ENCODE results near the gene TRAF3.
"Not testable (repeated sequence)": the region's sequence is repeated elsewhere in the genome, so short reads cannot be mapped to it uniquely, and the experiment has no call there.

TRAF3 gene

GRCh38 chr14:102883089-102883541, 105.9 kb downstream of the TRAF3 start:
- Histone ChIP-seq H3K36me3 (ENCODE audit: control insufficient read depth in 5 of 5, insufficient read depth in 5 of 5, low read length in 5 of 5) (peaks cover 0 to 48% (median 23%) of the 10 kb centered on the region in 5 donors), H3K4me1 (ENCODE audit: control insufficient read depth in 5 of 5, insufficient read depth in 5 of 5, low read length in 5 of 5) (no peaks in the 10 kb centered on the region), H3K27me3 (ENCODE audit: control insufficient read depth in 5 of 5, insufficient read depth in 4 of 5, low read length in 5 of 5) (no peaks in the 10 kb centered on the region), H3K4me3 (ENCODE audit: low read depth in 1 of 5, low read length in 5 of 5) (no peak overlapping the region), H3K9ac (ENCODE audit: low read length in 5 of 5) (no peak overlapping the region), H3K27ac (ENCODE audit: low read depth, low read length) (no peak overlapping the region), H3K9me3 (ENCODE audit: control insufficient read depth in 5 of 5, low read length in 5 of 5) (no peaks in the 10 kb centered on the region)

GRCh38 chr14:102883554-102883953, 106.3 kb downstream of the TRAF3 start:
- Histone ChIP-seq H3K9ac (ENCODE audit: low read length in 5 of 5) (no peak overlapping the region), H3K36me3 (ENCODE audit: control insufficient read depth in 5 of 5, insufficient read depth in 5 of 5, low read length in 5 of 5) (peaks cover 0 to 50% (median 26%) of the 10 kb centered on the region in 5 donors), H3K27me3 (ENCODE audit: control insufficient read depth in 5 of 5, insufficient read depth in 4 of 5, low read length in 5 of 5) (no peaks in the 10 kb centered on the region), H3K9me3 (ENCODE audit: control insufficient read depth in 5 of 5, low read length in 5 of 5) (no peaks in the 10 kb centered on the region), H3K4me1 (ENCODE audit: control insufficient read depth in 5 of 5, insufficient read depth in 5 of 5, low read length in 5 of 5) (no peaks in the 10 kb centered on the region), H3K4me3 (ENCODE audit: low read depth in 1 of 5, low read length in 5 of 5) (no peak overlapping the region), H3K27ac (ENCODE audit: low read depth, low read length) (no peak overlapping the region)

- peaks cover 6 to 62% (median 29%) of the 10 kb centered on the region in 5 donors for H3K36me3 ChIP-seq (ENCODE audit: control insufficient read depth in 5 of 5, insufficient read depth in 5 of 5, low read length in 5 of 5)
- no peak overlapping the region for H3K4me3 ChIP-seq (ENCODE audit: low read depth in 1 of 5, low read length in 5 of 5)
- no peaks in the 10 kb centered on the region for H3K9me3 ChIP-seq (ENCODE audit: control insufficient read depth in 5 of 5, low read length in 5 of 5)
- H3K9ac ChIP-seq (ENCODE audit: low read length in 5 of 5): no peak overlapping the region
- H3K27me3 ChIP-seq (ENCODE audit: control insufficient read depth in 5 of 5, insufficient read depth in 4 of 5, low read length in 5 of 5): no peaks in the 10 kb centered on the region
- no peaks in the 10 kb centered on the region for H3K4me1 ChIP-seq (ENCODE audit: control insufficient read depth in 5 of 5, insufficient read depth in 5 of 5, low read length in 5 of 5)
- no peak overlapping the region for H3K27ac ChIP-seq (ENCODE audit: low read depth, low read length)
These were observed 108.6 kb downstream of the TRAF3 start for GRCh38 chr14:102885737-102886447.

GRCh38 chr14:102888748-102889147, 111.5 kb downstream of the TRAF3 start:
- H3K27me3 ChIP-seq (ENCODE audit: control insufficient read depth in 5 of 5, insufficient read depth in 4 of 5, low read length in 5 of 5): no peaks in the 10 kb centered on the region
- no peak overlapping the region for H3K9ac ChIP-seq (ENCODE audit: low read length in 5 of 5)
- H3K9me3 ChIP-seq (ENCODE audit: control insufficient read depth in 5 of 5, low read length in 5 of 5): no peaks in the 10 kb centered on the region
- H3K36me3 ChIP-seq (ENCODE audit: control insufficient read depth in 5 of 5, insufficient read depth in 5 of 5, low read length in 5 of 5): peaks cover 6 to 52% (median 29%) of the 10 kb centered on the region in 5 donors
- H3K4me1 ChIP-seq (ENCODE audit: control insufficient read depth in 5 of 5, insufficient read depth in 5 of 5, low read length in 5 of 5): peaks cover 4 to 11% (median 6%) of the 10 kb centered on the region in 5 donors
- H3K27ac ChIP-seq (ENCODE audit: low read depth, low read length): no peak overlapping the region
- no peak overlapping the region for H3K4me3 ChIP-seq (ENCODE audit: low read depth in 1 of 5, low read length in 5 of 5)

GRCh38 chr14:102889615-102890014, 112.4 kb downstream of the TRAF3 start:
- peaks cover 4 to 15% (median 6%) of the 10 kb centered on the region in 5 donors for H3K4me1 ChIP-seq (ENCODE audit: control insufficient read depth in 5 of 5, insufficient read depth in 5 of 5, low read length in 5 of 5)
- no peak overlapping the region for H3K27ac ChIP-seq (ENCODE audit: low read depth, low read length)
- H3K36me3 ChIP-seq (ENCODE audit: control insufficient read depth in 5 of 5, insufficient read depth in 5 of 5, low read length in 5 of 5): peaks cover 6 to 47% (median 29%) of the 10 kb centered on the region in 5 donors
- no peaks in the 10 kb centered on the region for H3K9me3 ChIP-seq (ENCODE audit: control insufficient read depth in 5 of 5, low read length in 5 of 5)
- H3K4me3 ChIP-seq (ENCODE audit: low read depth in 1 of 5, low read length in 5 of 5): no peak overlapping the region
- H3K9ac ChIP-seq (ENCODE audit: low read length in 5 of 5): no peak overlapping the region
- no peaks in the 10 kb centered on the region for H3K27me3 ChIP-seq (ENCODE audit: control insufficient read depth in 5 of 5, insufficient read depth in 4 of 5, low read length in 5 of 5)

- H3K36me3 ChIP-seq (ENCODE audit: control insufficient read depth in 5 of 5, insufficient read depth in 5 of 5, low read length in 5 of 5): peaks cover 6 to 45% (median 17%) of the 10 kb centered on the region in 5 donors
- no peak overlapping the region for H3K9ac ChIP-seq (ENCODE audit: low read length in 5 of 5)
- H3K27ac ChIP-seq (ENCODE audit: low read depth, low read length): no peak overlapping the region
- no peak overlapping the region for H3K4me3 ChIP-seq (ENCODE audit: low read depth in 1 of 5, low read length in 5 of 5)
- H3K27me3 ChIP-seq (ENCODE audit: control insufficient read depth in 5 of 5, insufficient read depth in 4 of 5, low read length in 5 of 5): no peaks in the 10 kb centered on the region
- H3K4me1 ChIP-seq (ENCODE audit: control insufficient read depth in 5 of 5, insufficient read depth in 5 of 5, low read length in 5 of 5): peaks cover 4 to 15% (median 6%) of the 10 kb centered on the region in 5 donors
- no peaks in the 10 kb centered on the region for H3K9me3 ChIP-seq (ENCODE audit: control insufficient read depth in 5 of 5, low read length in 5 of 5)
These were observed 113.9 kb downstream of the TRAF3 start for GRCh38 chr14:102891111-102891510.

- H3K4me3 ChIP-seq (ENCODE audit: low read depth in 1 of 5, low read length in 5 of 5): no peak overlapping the region
- no peaks in the 10 kb centered on the region for H3K9me3 ChIP-seq (ENCODE audit: control insufficient read depth in 5 of 5, low read length in 5 of 5)
- peaks cover 6 to 42% (median 14%) of the 10 kb centered on the region in 5 donors for H3K36me3 ChIP-seq (ENCODE audit: control insufficient read depth in 5 of 5, insufficient read depth in 5 of 5, low read length in 5 of 5)
- H3K9ac ChIP-seq (ENCODE audit: low read length in 5 of 5): no peak overlapping the region
- H3K27me3 ChIP-seq (ENCODE audit: control insufficient read depth in 5 of 5, insufficient read depth in 4 of 5, low read length in 5 of 5): no peaks in the 10 kb centered on the region
- H3K27ac ChIP-seq (ENCODE audit: low read depth, low read length): no peak overlapping the region
- H3K4me1 ChIP-seq (ENCODE audit: control insufficient read depth in 5 of 5, insufficient read depth in 5 of 5, low read length in 5 of 5): peaks cover 4 to 15% (median 7%) of the 10 kb centered on the region in 5 donors
These were observed 114.3 kb downstream of the TRAF3 start for GRCh38 chr14:102891556-102891955.

GRCh38 chr14:102892651-102893050, 115.4 kb downstream of the TRAF3 start:
- peaks cover 6 to 37% (median 12%) of the 10 kb centered on the region in 5 donors for H3K36me3 ChIP-seq (ENCODE audit: control insufficient read depth in 5 of 5, insufficient read depth in 5 of 5, low read length in 5 of 5)
- H3K9me3 ChIP-seq (ENCODE audit: control insufficient read depth in 5 of 5, low read length in 5 of 5): no peaks in the 10 kb centered on the region
- peaks cover 4 to 23% (median 17%) of the 10 kb centered on the region in 5 donors for H3K4me1 ChIP-seq (ENCODE audit: control insufficient read depth in 5 of 5, insufficient read depth in 5 of 5, low read length in 5 of 5)
- H3K4me3 ChIP-seq (ENCODE audit: low read depth in 1 of 5, low read length in 5 of 5): no peak overlapping the region
- no peak overlapping the region for H3K9ac ChIP-seq (ENCODE audit: low read length in 5 of 5)
- H3K27ac ChIP-seq (ENCODE audit: low read depth, low read length): no peak overlapping the region
- no peaks in the 10 kb centered on the region for H3K27me3 ChIP-seq (ENCODE audit: control insufficient read depth in 5 of 5, insufficient read depth in 4 of 5, low read length in 5 of 5)

- H3K4me1 ChIP-seq (ENCODE audit: control insufficient read depth in 5 of 5, insufficient read depth in 5 of 5, low read length in 5 of 5): peaks cover 4 to 25% (median 19%) of the 10 kb centered on the region in 5 donors
- no peaks in the 10 kb centered on the region for H3K27me3 ChIP-seq (ENCODE audit: control insufficient read depth in 5 of 5, insufficient read depth in 4 of 5, low read length in 5 of 5)
- no peak overlapping the region for H3K27ac ChIP-seq (ENCODE audit: low read depth, low read length)
- H3K9ac ChIP-seq (ENCODE audit: low read length in 5 of 5): no peak overlapping the region
- no peaks in the 10 kb centered on the region for H3K9me3 ChIP-seq (ENCODE audit: control insufficient read depth in 5 of 5, low read length in 5 of 5)
- H3K36me3 ChIP-seq (ENCODE audit: control insufficient read depth in 5 of 5, insufficient read depth in 5 of 5, low read length in 5 of 5): peaks cover 2 to 32% (median 8%) of the 10 kb centered on the region in 5 donors
- H3K4me3 ChIP-seq (ENCODE audit: low read depth in 1 of 5, low read length in 5 of 5): no peak overlapping the region
These were observed 116.2 kb downstream of the TRAF3 start for GRCh38 chr14:102893452-102893851.

- Histone ChIP-seq H3K36me3 (ENCODE audit: control insufficient read depth in 5 of 5, insufficient read depth in 5 of 5, low read length in 5 of 5) (peaks cover 0 to 29% (median 11%) of the 10 kb centered on the region in 5 donors), H3K4me1 (ENCODE audit: control insufficient read depth in 5 of 5, insufficient read depth in 5 of 5, low read length in 5 of 5) (peaks cover 4 to 25% (median 19%) of the 10 kb centered on the region in 5 donors)
- not testable (repeated sequence) for H3K27me3 ChIP-seq (ENCODE audit: control insufficient read depth in 5 of 5, insufficient read depth in 4 of 5, low read length in 5 of 5); H3K4me3 ChIP-seq (ENCODE audit: low read depth in 1 of 5, low read length in 5 of 5); H3K27ac ChIP-seq (ENCODE audit: low read depth, low read length); H3K9me3 ChIP-seq (ENCODE audit: control insufficient read depth in 5 of 5, low read length in 5 of 5); H3K9ac ChIP-seq (ENCODE audit: low read length in 5 of 5)
These were observed 119.5 kb downstream of the TRAF3 start for GRCh38 chr14:102896735-102897134.

Data from subcutaneous abdominal adipose tissue (tissue), 5 donors.